ENCODE measurements around the gene TALDO1.
A peak's percentile ranks its signal among the peaks of the same experiment; 100 is the strongest.

The TALDO1 gene

GRCh38 chr11:769887-770641 lies 22.8 kb downstream of the TALDO1 start:
- Histone ChIP-seq H3K4me1 (ENCODE audit: control insufficient read depth, insufficient read depth, low read length, poor library complexity, severe bottlenecking) (no peaks in the 10 kb centered on the region), H3K4me3 (ENCODE audit: insufficient read depth, low read depth, low read length, poor library complexity, severe bottlenecking) (no peak overlapping the region), H3K27ac (ENCODE audit: insufficient read depth, low read length, poor library complexity, severe bottlenecking) (no peak overlapping the region), H3K9me3 (ENCODE audit: control insufficient read depth, low read length) (no peaks in the 10 kb centered on the region), H3K36me3 (ENCODE audit: control insufficient read depth, insufficient read depth, low read length) (peaks cover 34% of the 10 kb centered on the region), H3K27me3 (replicated peaks; ENCODE audit: control insufficient read depth, insufficient read depth, low read length, poor library complexity, severe bottlenecking) (no peaks in the 10 kb centered on the region)
- no peak for DNase-seq

GRCh38 chr11:770642-771616 lies 23.7 kb downstream of the TALDO1 start:
- Histone ChIP-seq H3K9me3 (ENCODE audit: control insufficient read depth, low read length) (no peaks in the 10 kb centered on the region), H3K27ac (ENCODE audit: insufficient read depth, low read length, poor library complexity, severe bottlenecking) (no peak overlapping the region), H3K36me3 (ENCODE audit: control insufficient read depth, insufficient read depth, low read length) (peaks cover 32% of the 10 kb centered on the region), H3K4me1 (ENCODE audit: control insufficient read depth, insufficient read depth, low read length, poor library complexity, severe bottlenecking) (peaks cover 7% of the 10 kb centered on the region), H3K4me3 (ENCODE audit: insufficient read depth, low read depth, low read length, poor library complexity, severe bottlenecking) (no peak overlapping the region), H3K27me3 (replicated peaks; ENCODE audit: control insufficient read depth, insufficient read depth, low read length, poor library complexity, severe bottlenecking) (no peaks in the 10 kb centered on the region)
- no peak for DNase-seq

GRCh38 chr11:771617-772204 lies 24.4 kb downstream of the TALDO1 start:
- Histone ChIP-seq H3K27ac (ENCODE audit: insufficient read depth, low read length, poor library complexity, severe bottlenecking) (no peak overlapping the region), H3K27me3 (replicated peaks; ENCODE audit: control insufficient read depth, insufficient read depth, low read length, poor library complexity, severe bottlenecking) (no peaks in the 10 kb centered on the region), H3K9me3 (ENCODE audit: control insufficient read depth, low read length) (no peaks in the 10 kb centered on the region), H3K36me3 (ENCODE audit: control insufficient read depth, insufficient read depth, low read length) (peaks cover 32% of the 10 kb centered on the region), H3K4me1 (ENCODE audit: control insufficient read depth, insufficient read depth, low read length, poor library complexity, severe bottlenecking) (peaks cover 15% of the 10 kb centered on the region), H3K4me3 (ENCODE audit: insufficient read depth, low read depth, low read length, poor library complexity, severe bottlenecking) (no peak overlapping the region)
- no peak for DNase-seq

- no peak overlapping the region for H3K27ac ChIP-seq (ENCODE audit: insufficient read depth, low read length, poor library complexity, severe bottlenecking)
- peaks cover 32% of the 10 kb centered on the region for H3K36me3 ChIP-seq (ENCODE audit: control insufficient read depth, insufficient read depth, low read length)
- H3K4me1 ChIP-seq (ENCODE audit: control insufficient read depth, insufficient read depth, low read length, poor library complexity, severe bottlenecking): peaks cover 16% of the 10 kb centered on the region
- no peaks in the 10 kb centered on the region for H3K9me3 ChIP-seq (ENCODE audit: control insufficient read depth, low read length)
- H3K4me3 ChIP-seq (ENCODE audit: insufficient read depth, low read depth, low read length, poor library complexity, severe bottlenecking): no peak overlapping the region
- no peak for DNase-seq
- H3K27me3 ChIP-seq (replicated peaks; ENCODE audit: control insufficient read depth, insufficient read depth, low read length, poor library complexity, severe bottlenecking): no peaks in the 10 kb centered on the region
Measured at GRCh38 chr11:772429-773390, 25.4 kb downstream of the TALDO1 start.

GRCh38 chr11:773425-773824 lies 26.2 kb downstream of the TALDO1 start:
- Histone ChIP-seq H3K27ac (ENCODE audit: insufficient read depth, low read length, poor library complexity, severe bottlenecking) (no peak overlapping the region), H3K9me3 (ENCODE audit: control insufficient read depth, low read length) (no peaks in the 10 kb centered on the region), H3K27me3 (replicated peaks; ENCODE audit: control insufficient read depth, insufficient read depth, low read length, poor library complexity, severe bottlenecking) (no peaks in the 10 kb centered on the region), H3K4me1 (ENCODE audit: control insufficient read depth, insufficient read depth, low read length, poor library complexity, severe bottlenecking) (peaks cover 21% of the 10 kb centered on the region), H3K4me3 (ENCODE audit: insufficient read depth, low read depth, low read length, poor library complexity, severe bottlenecking) (no peak overlapping the region), H3K36me3 (ENCODE audit: control insufficient read depth, insufficient read depth, low read length) (peaks cover 32% of the 10 kb centered on the region)
- no peak for DNase-seq

GRCh38 chr11:773830-774229 lies 26.6 kb downstream of the TALDO1 start:
- Histone ChIP-seq H3K27ac (ENCODE audit: insufficient read depth, low read length, poor library complexity, severe bottlenecking) (no peak overlapping the region), H3K9me3 (ENCODE audit: control insufficient read depth, low read length) (no peaks in the 10 kb centered on the region), H3K4me3 (ENCODE audit: insufficient read depth, low read depth, low read length, poor library complexity, severe bottlenecking) (no peak overlapping the region), H3K4me1 (ENCODE audit: control insufficient read depth, insufficient read depth, low read length, poor library complexity, severe bottlenecking) (peaks cover 22% of the 10 kb centered on the region), H3K36me3 (ENCODE audit: control insufficient read depth, insufficient read depth, low read length) (peaks cover 32% of the 10 kb centered on the region), H3K27me3 (replicated peaks; ENCODE audit: control insufficient read depth, insufficient read depth, low read length, poor library complexity, severe bottlenecking) (no peaks in the 10 kb centered on the region)
- DNase-seq: no peak

GRCh38 chr11:774873-775592 lies 27.8 kb downstream of the TALDO1 start:
- peaks cover 22% of the 10 kb centered on the region for H3K4me1 ChIP-seq (ENCODE audit: control insufficient read depth, insufficient read depth, low read length, poor library complexity, severe bottlenecking)
- no peaks in the 10 kb centered on the region for H3K27me3 ChIP-seq (replicated peaks; ENCODE audit: control insufficient read depth, insufficient read depth, low read length, poor library complexity, severe bottlenecking)
- H3K36me3 ChIP-seq (ENCODE audit: control insufficient read depth, insufficient read depth, low read length): peaks cover 30% of the 10 kb centered on the region
- H3K9me3 ChIP-seq (ENCODE audit: control insufficient read depth, low read length): no peaks in the 10 kb centered on the region
- no peak for DNase-seq
- H3K4me3 ChIP-seq (ENCODE audit: insufficient read depth, low read depth, low read length, poor library complexity, severe bottlenecking): no peak overlapping the region
- no peak overlapping the region for H3K27ac ChIP-seq (ENCODE audit: insufficient read depth, low read length, poor library complexity, severe bottlenecking)

- H3K4me1 ChIP-seq (ENCODE audit: control insufficient read depth, insufficient read depth, low read length, poor library complexity, severe bottlenecking): peaks cover 22% of the 10 kb centered on the region
- H3K9me3 ChIP-seq (ENCODE audit: control insufficient read depth, low read length): no peaks in the 10 kb centered on the region
- peak overlapping the region; percentile 70 for H3K27ac ChIP-seq (ENCODE audit: insufficient read depth, low read length, poor library complexity, severe bottlenecking)
- peak overlapping the region; percentile 54 for H3K4me3 ChIP-seq (ENCODE audit: insufficient read depth, low read depth, low read length, poor library complexity, severe bottlenecking)
- peaks cover 18% of the 10 kb centered on the region for H3K36me3 ChIP-seq (ENCODE audit: control insufficient read depth, insufficient read depth, low read length)
- H3K27me3 ChIP-seq (replicated peaks; ENCODE audit: control insufficient read depth, insufficient read depth, low read length, poor library complexity, severe bottlenecking): no peaks in the 10 kb centered on the region
- DNase-seq: no peak
Measured at GRCh38 chr11:776263-776560, 28.9 kb downstream of the TALDO1 start.

All from effector memory CD4-positive, alpha-beta T cell (primary cell).